B cell (primary cell): ENCODE data around the gene LYG2. TPM values are rescaled to one million over a fixed set of nuclear protein-coding genes. Genes with fewer than 3 reads are reported as not detected.

Source experiments
- ATAC-seq: fragments of 200-7000 bp; cut with Tn5 transposase; one replicate; pipeline ENCODE4 v1.10.0; 2021; ENCODE audit warnings: low read depth, mild to moderate bottlenecking, moderate number of reproducible peaks, moderate library complexity
- CTCF ChIA-PET: fragments of 350-600 bp; sonication (Branson Sonifier 250); formaldehyde crosslinking; loops from one replicate; lab custom pipeline; 2021; ENCODE audit warnings: antibody characterized with exemption, inconsistent platforms; lab: Charles Lee
- POLR2A ChIA-PET: fragments of 350-600 bp; sonication (Branson Sonifier 250); formaldehyde crosslinking; loops from one replicate; lab custom pipeline; 2021; ENCODE audit warnings: antibody characterized with exemption; lab: Charles Lee
- DNase-seq: peaks from one replicate; pipeline ENCODE4 v3.0.0; 2013
- H2AFZ ChIP-seq: 2 replicates; pipeline ENCODE4 v1.6.1; 2012; ENCODE audit warnings: mild to moderate bottlenecking, low read depth, low read length; ENCODE audit not compliant: insufficient read depth, poor library complexity, severe bottlenecking
- H3K27ac ChIP-seq, 2 donors: 1 replicate in 1 of 2; 2 replicates in 1 of 2; pipeline ENCODE4 v1.5.1; 2012 to 2013; ENCODE audit warnings: low read length in 2 of 2, mild to moderate bottlenecking in 2 of 2, moderate library complexity in 1 of 2
- H3K27me3 ChIP-seq, 4 experiments: fragments of 200-600 bp in 1 of 4; sonication (generic) in 1 of 4; replicated peaks in 1 of 4; 1 replicate in 2 of 4; 2 replicates in 2 of 4; pipeline versions ENCODE4 v1.6.1 to v1.7.0; 2013 to 2016; ENCODE audit warnings: low read length in 3 of 4, mild to moderate bottlenecking in 2 of 4, mixed read lengths in 1 of 4, moderate library complexity in 1 of 4; ENCODE audit not compliant: insufficient read depth in 4 of 4, control insufficient read depth in 3 of 4; ENCODE audit errors: control extremely low read depth in 1 of 4
- H3K36me3 ChIP-seq, 2 experiments: replicated peaks in 1 of 2; 1 replicate in 1 of 2; 2 replicates in 1 of 2; pipeline versions ENCODE4 v1.6.1 to v1.7.1; 2013; ENCODE audit warnings: low read length in 1 of 2; ENCODE audit not compliant: insufficient read depth in 2 of 2, control insufficient read depth in 1 of 2; ENCODE audit errors: control extremely low read depth in 1 of 2, extremely low read depth in 1 of 2
- H3K4me1 ChIP-seq, 2 donors: fragments of 200-600 bp in 1 of 2; sonication (generic) in 1 of 2; 1 replicate in 1 of 2; 2 replicates in 1 of 2; pipeline versions ENCODE4 v1.5.1 to v1.6.1; 2013 to 2017; ENCODE audit warnings: low read length in 2 of 2; ENCODE audit not compliant: control insufficient read depth in 2 of 2, insufficient read depth in 2 of 2
- H3K4me2 ChIP-seq: replicated peaks from 2 replicates; pipeline ENCODE3; 2012; ENCODE audit warnings: mild to moderate bottlenecking, low read depth, low read length; ENCODE audit not compliant: poor library complexity, severe bottlenecking
- H3K4me3 ChIP-seq, 5 experiments: fragments of 200-600 bp in 1 of 5; sonication (generic) in 1 of 5; 1 replicate in 3 of 5; 2 replicates in 2 of 5; pipeline versions ENCODE4 v1.5.1 to v1.7.0; 2011 to 2016; ENCODE audit warnings: low read length in 4 of 5, mild to moderate bottlenecking in 4 of 5, low read depth in 2 of 5, control low read depth in 1 of 5, moderate library complexity in 1 of 5; ENCODE audit not compliant: insufficient read depth in 1 of 5; ENCODE audit errors: control extremely low read depth in 1 of 5, extremely low read depth in 1 of 5
- H3K79me2 ChIP-seq: fragments of 200-600 bp; sonication (generic); one replicate; pipeline ENCODE4 v1.6.0; 2016; ENCODE audit warnings: low read length; ENCODE audit not compliant: control insufficient read depth, insufficient read depth
- H3K9ac ChIP-seq: fragments of 200-600 bp; sonication (generic); 2 replicates; pipeline ENCODE4 v1.6.1; 2017; ENCODE audit warnings: mild to moderate bottlenecking, low read length, moderate library complexity
- H3K9me3 ChIP-seq, 3 donors: one replicate each; pipeline versions ENCODE4 v1.6.1 to v1.7.1; 2013; ENCODE audit warnings: low read length in 2 of 3; ENCODE audit not compliant: control insufficient read depth in 2 of 3, insufficient read depth in 1 of 3; ENCODE audit errors: control extremely low read depth in 1 of 3
- H4K20me1 ChIP-seq: 2 replicates; pipeline ENCODE4 v1.6.0; 2012; ENCODE audit warnings: mild to moderate bottlenecking, low read length; ENCODE audit not compliant: insufficient read depth, control insufficient read depth, poor library complexity, severe bottlenecking
- H3K27ac Mint-ChIP-seq: one replicate; pipeline ENCODE4 v1.8.0; 2021; ENCODE audit warnings: mixed read lengths
- H3K27me3 Mint-ChIP-seq: one replicate; pipeline ENCODE4 v1.8.0; 2021; ENCODE audit warnings: mixed read lengths
- H3K4me1 Mint-ChIP-seq: one replicate; pipeline ENCODE4 v1.8.0; 2021; ENCODE audit warnings: mixed read lengths
- H3K4me3 Mint-ChIP-seq: one replicate; pipeline ENCODE4 v1.8.0; 2021; ENCODE audit warnings: mixed read lengths
- H3K9me3 Mint-ChIP-seq: one replicate; pipeline ENCODE4 v1.8.0; 2022; ENCODE audit warnings: mixed read lengths; ENCODE audit not compliant: insufficient read depth
- EZH2 ChIP-seq: IDR thresholded peaks from 2 replicates; pipeline ENCODE4 v1.6.1; 2012; ENCODE audit warnings: borderline replicate concordance, low read depth, mild to moderate bottlenecking, moderate library complexity, low read length; ENCODE audit not compliant: insufficient read depth, poor library complexity, severe bottlenecking
- WGBS: methylation state at CpG from one replicate; pipeline ENCODE4 v1.1.5; 2013; ENCODE audit warnings: missing lambda C conversion rate; ENCODE audit not compliant: insufficient coverage; 5-methylcytosine and 5-hydroxymethylcytosine counted together
- intact Hi-C: fragments of 100-400 bp; cut with micrococcal nuclease; formaldehyde crosslinking; loops from one replicate; pipeline ENCODE4 v1.10.0; 2022
- polyA plus RNA-seq: library from polyadenylated mRNA; depleted of rRNA; stranded (reverse); fragments of >200 nt; gene quantifications from 2 replicates; pipeline ENCODE4 v1.2.3, GENCODE V29; 2012
- total RNA-seq, 2 donors: library from RNA; stranded (reverse); fragments of 120-200 nt in 1 of 2; gene quantifications; 1 replicate in 1 of 2; 2 replicates in 1 of 2; pipeline versions ENCODE4 v1.2.3 to v1.2.4, GENCODE V29; 2013 to 2022
- TF ChIP-seq, protein P1 (sequence below): fragments of 200-600 bp; IDR thresholded peaks from one replicate; pipeline ENCODE4 v1.8.0; 2022; ENCODE audit warnings: antibody characterized with exemption, mild to moderate bottlenecking

The LYG2 gene
- total and polyA plus RNA-seq, 2 donors (not counting 1 experiment from before 2014, with no cell fraction given): not detected

DNA sequence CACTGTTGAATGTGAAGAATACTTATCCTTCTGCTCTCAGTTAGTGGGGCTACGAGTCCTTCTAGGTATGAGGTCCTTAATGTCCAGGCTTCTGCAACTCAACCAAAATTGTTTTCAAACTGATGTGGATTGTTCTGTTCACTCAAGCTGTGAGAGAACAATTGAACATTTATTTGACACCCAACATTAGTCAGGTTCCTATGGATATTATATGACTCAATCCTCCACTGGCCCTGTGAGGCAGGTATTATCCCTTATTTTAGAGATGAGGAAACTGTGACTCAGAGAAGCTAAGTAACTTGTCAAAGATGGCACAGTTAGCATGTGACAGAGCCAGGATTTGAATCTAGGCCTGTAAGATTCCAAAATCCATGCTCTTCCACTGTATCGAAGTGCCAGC is 1.2 kb upstream of the LYG2 start:
- intact Hi-C loops: no loop called here
- ChIA-PET CTCF (no interaction called here), POLR2A (no interaction called here)
- DNase-seq (no peak), ATAC-seq (no peak)
- Histone ChIP-seq H3K9ac (no peak overlapping the region), H4K20me1 (no peaks in the 10 kb centered on the region), H3K27me3 (no peaks in the 10 kb centered on the region), H3K4me2 (no peak overlapping the region), H3K27ac (no peak overlapping the region), H3K4me1 (no peaks in the 10 kb centered on the region), H3K36me3 (no peaks in the 10 kb centered on the region), H3K4me3 (no peak overlapping the region), H2AFZ (no peak overlapping the region), H3K9me3 (no peaks in the 10 kb centered on the region), H3K79me2 (no peaks in the 10 kb centered on the region)
- TF ChIP-seq, protein P1, sequence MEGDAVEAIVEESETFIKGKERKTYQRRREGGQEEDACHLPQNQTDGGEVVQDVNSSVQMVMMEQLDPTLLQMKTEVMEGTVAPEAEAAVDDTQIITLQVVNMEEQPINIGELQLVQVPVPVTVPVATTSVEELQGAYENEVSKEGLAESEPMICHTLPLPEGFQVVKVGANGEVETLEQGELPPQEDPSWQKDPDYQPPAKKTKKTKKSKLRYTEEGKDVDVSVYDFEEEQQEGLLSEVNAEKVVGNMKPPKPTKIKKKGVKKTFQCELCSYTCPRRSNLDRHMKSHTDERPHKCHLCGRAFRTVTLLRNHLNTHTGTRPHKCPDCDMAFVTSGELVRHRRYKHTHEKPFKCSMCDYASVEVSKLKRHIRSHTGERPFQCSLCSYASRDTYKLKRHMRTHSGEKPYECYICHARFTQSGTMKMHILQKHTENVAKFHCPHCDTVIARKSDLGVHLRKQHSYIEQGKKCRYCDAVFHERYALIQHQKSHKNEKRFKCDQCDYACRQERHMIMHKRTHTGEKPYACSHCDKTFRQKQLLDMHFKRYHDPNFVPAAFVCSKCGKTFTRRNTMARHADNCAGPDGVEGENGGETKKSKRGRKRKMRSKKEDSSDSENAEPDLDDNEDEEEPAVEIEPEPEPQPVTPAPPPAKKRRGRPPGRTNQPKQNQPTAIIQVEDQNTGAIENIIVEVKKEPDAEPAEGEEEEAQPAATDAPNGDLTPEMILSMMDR: no peak
- TF ChIP-seq EZH2: no peak
- Mint-ChIP-seq H3K27ac (no peak overlapping the region), H3K4me1 (no peaks in the 10 kb centered on the region), H3K9me3 (peaks cover 2% of the 10 kb centered on the region), H3K4me3 (no peak overlapping the region), H3K27me3 (no peaks in the 10 kb centered on the region)
- WGBS: 100% methylated on average over 1 of the region's 2 CpGs

DNA sequence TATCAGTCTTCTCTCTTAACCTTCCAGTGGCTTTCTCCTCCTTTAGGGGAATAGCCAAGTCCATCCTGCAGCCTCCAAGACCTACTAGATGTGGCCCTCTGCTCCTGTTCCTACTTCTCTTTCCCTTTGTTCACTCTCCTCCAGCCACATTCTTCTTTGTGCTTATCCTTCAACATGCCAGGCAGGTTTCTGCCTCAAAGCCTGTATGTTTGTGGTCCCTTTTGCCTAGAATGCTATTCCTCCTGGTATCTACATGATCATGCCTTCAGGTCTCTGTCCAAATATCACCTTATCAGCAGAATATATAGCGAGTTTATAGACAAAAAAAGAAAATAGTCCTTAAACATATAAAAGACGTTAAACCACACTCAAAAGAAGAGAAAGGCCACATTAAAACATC is 5.5 kb downstream of the LYG2 start:
- ChIA-PET CTCF (no interaction called here), POLR2A (no interaction called here)
- Histone ChIP-seq H3K79me2 (no peaks in the 10 kb centered on the region), H3K9me3 (peaks cover 0 to 4% (median 0%) of the 10 kb centered on the region in 3 donors), H3K27ac (no peak overlapping the region), H2AFZ (no peak overlapping the region), H3K27me3 (no peaks in the 10 kb centered on the region), H4K20me1 (no peaks in the 10 kb centered on the region), H3K4me2 (no peak overlapping the region), H3K36me3 (no peaks in the 10 kb centered on the region), H3K4me3 (no peak overlapping the region), H3K9ac (no peak overlapping the region), H3K4me1 (no peaks in the 10 kb centered on the region)
- Mint-ChIP-seq H3K4me1 (no peaks in the 10 kb centered on the region), H3K27me3 (no peaks in the 10 kb centered on the region), H3K4me3 (no peak overlapping the region), H3K9me3 (peaks cover 2% of the 10 kb centered on the region), H3K27ac (no peak overlapping the region)
- no peak for ATAC-seq
- 83% methylated on average over 1 of the region's 2 CpGs for WGBS
- TF ChIP-seq EZH2: no peak
- TF ChIP-seq, protein P1: no peak
- DNase-seq: no peak
- intact Hi-C loops: no loop called here
